Testis (tissue), 3 donors: ENCODE data around the gene CCNC. TPM values are rescaled to one million over a fixed set of nuclear protein-coding genes. Genes with fewer than 3 reads are reported as not detected.
"Not testable (repeated sequence)": the region's sequence is repeated elsewhere in the genome, so short reads cannot be mapped to it uniquely, and the experiment has no call there.

ENCODE experiments used
- DNase-seq: peaks from one replicate; pipeline ENCODE4 v3.0.0-alpha.2; 2019
- H3K27ac ChIP-seq, 2 donors: fragments of 200-600 bp; sonication (generic); one replicate each; pipeline ENCODE4 v1.5.1; 2019
- H3K27me3 ChIP-seq: fragments of 200-600 bp; sonication (generic); one replicate; pipeline ENCODE4 v1.5.1; 2019
- H3K36me3 ChIP-seq: fragments of 200-600 bp; sonication (generic); one replicate; pipeline ENCODE4 v1.5.1; 2017; ENCODE audit warnings: low read depth; ENCODE audit errors: missing control alignments
- H3K4me1 ChIP-seq: fragments of 200-600 bp; sonication (generic); one replicate; pipeline ENCODE4 v1.5.1; 2019
- H3K4me3 ChIP-seq, 2 donors: fragments of 200-600 bp; sonication (generic); one replicate each; pipeline ENCODE4 v1.5.1; 2017 to 2019
- H3K9me3 ChIP-seq: fragments of 200-600 bp; sonication (generic); one replicate; pipeline ENCODE4 v1.5.1; 2017
- POLR2A ChIP-seq: fragments of 450-650 bp; IDR thresholded peaks from one replicate; pipeline ENCODE4 v1.6.1; 2017; ENCODE audit warnings: antibody characterized with exemption, mild to moderate bottlenecking, moderate library complexity
- WGBS, 2 donors: methylation state at CpG; one replicate each; pipeline ENCODE4 v1.1.5; 2018; 5-methylcytosine and 5-hydroxymethylcytosine counted together
- intact Hi-C: fragments of 100-400 bp; cut with DNase I; formaldehyde crosslinking; loops from one replicate; pipeline ENCODE4 v1.15.1; 2023; ENCODE audit warnings: low total_unique reads
- polyA plus RNA-seq: library from polyadenylated mRNA; stranded (reverse); fragments of 350-450 nt; fragmentation: Illumina TruSeq; extraction: RNeasy Lipid Tissue Mini Kit (QIAGEN cat#74804); gene quantifications from one replicate; pipeline ENCODE4 v1.2.3, GENCODE V29; 2014; ENCODE audit warnings: low read depth, low replicate concordance; ENCODE audit not compliant: insufficient read depth
- total RNA-seq, 2 donors: library from RNA; depleted of rRNA; stranded (reverse); fragments of >200 nt; gene quantifications; one replicate each; pipeline ENCODE4 v1.2.3, GENCODE V29; 2016
- TF ChIP-seq, protein P1 (sequence below), 3 experiments: fragments of 450-650 bp in 2 of 3; fragments of 200-600 bp in 1 of 3; sonication (generic) in 1 of 3; IDR thresholded peaks; one replicate each; pipeline ENCODE4 v1.5.1; 2016 to 2019; ENCODE audit warnings: antibody characterized with exemption in 3 of 3, mild to moderate bottlenecking in 2 of 3, moderate library complexity in 1 of 3

Gene CCNC
- total and polyA plus RNA-seq, 3 donors from 2014 or later = 22.6 to 27.8 (median 26.3) TPM

DNA sequence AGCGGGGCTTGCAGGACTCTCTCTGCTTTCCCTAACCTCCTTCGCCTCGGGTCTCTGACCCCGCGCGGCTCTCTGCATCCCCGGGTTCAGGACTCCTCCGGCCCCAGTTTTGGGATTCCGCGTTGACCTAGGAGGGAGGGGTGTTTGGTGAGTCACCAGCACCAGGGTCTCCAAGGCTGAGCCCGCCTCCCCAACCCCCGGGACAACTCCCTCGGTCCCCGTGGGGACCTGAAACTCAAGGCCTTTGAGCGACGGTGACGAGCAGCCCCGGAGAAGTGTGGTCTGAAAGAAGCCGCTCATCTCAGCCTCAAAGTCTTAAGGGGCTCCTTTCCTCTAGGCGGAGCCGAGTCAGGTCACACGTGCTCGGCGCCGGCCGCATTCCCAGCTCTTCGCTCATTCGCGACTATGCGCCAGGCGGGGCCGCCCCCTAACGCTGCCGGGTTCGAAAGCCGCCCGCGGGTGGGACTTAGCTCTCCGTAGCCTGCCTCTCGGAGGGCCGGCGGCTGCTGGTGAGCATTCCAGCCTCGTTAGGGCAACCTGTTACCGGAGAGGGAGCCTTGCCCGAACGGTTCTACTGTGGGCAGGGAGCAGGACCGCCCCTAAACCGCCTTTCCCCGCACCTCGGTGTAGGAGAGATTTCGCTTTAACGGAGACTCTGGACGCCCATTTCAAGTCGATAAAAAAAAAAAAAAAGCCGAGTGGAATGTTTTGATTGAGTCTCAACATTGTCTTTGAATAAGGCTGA is 35.1 kb upstream of the CCNC start:
- no peaks in the 10 kb centered on the region for H3K27me3 ChIP-seq
- H3K36me3 ChIP-seq = no peaks in the 10 kb centered on the region
- no peak for DNase-seq
- intact Hi-C loops = no loop called here
- peak overlapping the region in 1 of 2 donors; percentile 27 for H3K4me3 ChIP-seq
- no peaks in the 10 kb centered on the region for H3K9me3 ChIP-seq
- H3K4me1 ChIP-seq = peaks cover 7% of the 10 kb centered on the region
- H3K27ac ChIP-seq = no peak overlapping the region
- TF ChIP-seq, protein P1, sequence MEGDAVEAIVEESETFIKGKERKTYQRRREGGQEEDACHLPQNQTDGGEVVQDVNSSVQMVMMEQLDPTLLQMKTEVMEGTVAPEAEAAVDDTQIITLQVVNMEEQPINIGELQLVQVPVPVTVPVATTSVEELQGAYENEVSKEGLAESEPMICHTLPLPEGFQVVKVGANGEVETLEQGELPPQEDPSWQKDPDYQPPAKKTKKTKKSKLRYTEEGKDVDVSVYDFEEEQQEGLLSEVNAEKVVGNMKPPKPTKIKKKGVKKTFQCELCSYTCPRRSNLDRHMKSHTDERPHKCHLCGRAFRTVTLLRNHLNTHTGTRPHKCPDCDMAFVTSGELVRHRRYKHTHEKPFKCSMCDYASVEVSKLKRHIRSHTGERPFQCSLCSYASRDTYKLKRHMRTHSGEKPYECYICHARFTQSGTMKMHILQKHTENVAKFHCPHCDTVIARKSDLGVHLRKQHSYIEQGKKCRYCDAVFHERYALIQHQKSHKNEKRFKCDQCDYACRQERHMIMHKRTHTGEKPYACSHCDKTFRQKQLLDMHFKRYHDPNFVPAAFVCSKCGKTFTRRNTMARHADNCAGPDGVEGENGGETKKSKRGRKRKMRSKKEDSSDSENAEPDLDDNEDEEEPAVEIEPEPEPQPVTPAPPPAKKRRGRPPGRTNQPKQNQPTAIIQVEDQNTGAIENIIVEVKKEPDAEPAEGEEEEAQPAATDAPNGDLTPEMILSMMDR (IDR thresholded peaks at IDR 0.05) = no peak
- no peak for TF ChIP-seq POLR2A
- WGBS, 2 donors = 3% methylated on average over 17 to 52 of the region's 55 CpGs

DNA sequence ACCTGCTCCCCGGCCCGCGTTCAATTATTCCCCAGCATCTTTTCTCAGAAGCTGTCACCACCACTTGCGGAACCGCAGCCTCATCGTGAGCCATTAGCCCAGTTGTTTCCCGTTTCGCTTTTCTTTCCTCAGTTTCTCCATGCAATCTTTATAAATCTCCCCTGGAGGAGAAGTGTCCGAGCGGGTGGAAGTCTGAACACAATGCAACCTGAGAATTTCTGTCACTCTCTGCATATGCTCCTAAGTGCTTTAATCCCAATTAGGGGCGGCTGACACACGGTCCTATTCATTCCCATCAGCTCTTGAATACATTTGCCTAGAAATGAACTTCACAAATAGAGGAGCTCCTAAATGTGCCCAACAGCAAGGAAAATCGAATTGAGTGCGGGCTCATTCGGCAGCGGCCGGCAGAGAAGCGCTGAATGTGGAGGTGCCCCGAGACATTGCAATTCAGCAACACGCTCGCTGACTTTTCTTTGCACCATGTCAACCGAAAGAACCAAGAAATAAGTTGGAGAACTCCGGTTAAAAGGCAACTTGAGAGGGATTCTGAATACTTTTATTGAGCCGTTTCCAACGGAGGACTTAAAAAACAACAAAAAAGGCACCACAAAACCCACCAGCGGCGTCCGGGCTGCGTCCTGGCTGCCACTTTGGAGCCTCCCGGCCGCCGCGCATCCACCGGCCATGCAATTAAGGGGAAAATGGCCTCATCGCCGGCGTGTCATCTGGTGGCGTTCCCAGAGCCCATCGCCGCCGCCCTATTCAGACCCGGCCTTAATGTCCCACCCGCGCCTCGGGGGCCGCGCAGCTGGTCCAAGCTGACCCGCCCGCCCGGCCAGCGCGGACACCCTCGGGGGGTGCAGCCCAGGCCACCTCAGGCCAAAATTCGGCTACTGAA is 34.3 kb upstream of the CCNC start:
- DNase-seq = no peak
- intact Hi-C loops = no loop called here
- Histone ChIP-seq H3K36me3 (no peaks in the 10 kb centered on the region), H3K4me1 (peaks cover 7% of the 10 kb centered on the region), H3K4me3 (peak overlapping the region in 1 of 2 donors; percentile 27), H3K27ac (no peak overlapping the region), H3K9me3 (no peaks in the 10 kb centered on the region), H3K27me3 (no peaks in the 10 kb centered on the region)
- TF ChIP-seq POLR2A = no peak
- TF ChIP-seq, protein P1 (IDR thresholded peaks at IDR 0.05) = no peak
- WGBS, 2 donors = 7 to 8% methylated on average over 35 to 49 of the region's 54 CpGs

DNA sequence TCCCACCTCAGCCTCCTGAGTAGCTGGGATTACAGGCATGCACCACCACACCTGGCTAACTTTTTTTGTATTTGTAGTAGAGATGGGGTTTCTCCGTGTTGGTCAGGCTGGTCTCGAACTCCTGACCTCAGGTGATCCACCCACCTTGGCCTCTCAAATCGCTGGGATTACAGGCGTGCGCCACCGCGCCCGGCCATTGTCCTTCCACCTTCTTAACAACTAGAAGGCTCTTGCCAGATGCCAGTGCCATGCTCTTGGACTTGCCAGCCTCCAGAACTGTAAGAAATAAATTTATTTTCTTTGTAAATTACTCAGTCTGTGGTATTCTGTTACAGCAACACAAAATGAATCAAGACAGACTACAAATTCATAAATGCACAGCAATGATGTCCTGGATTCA is 26.2 kb upstream of the CCNC start:
- DNase-seq, H3K36me3 ChIP-seq, H3K4me1 ChIP-seq, intact Hi-C loops, H3K27me3 ChIP-seq, H3K4me3 ChIP-seq, H3K9me3 ChIP-seq, H3K27ac ChIP-seq: not testable (repeated sequence)
- WGBS, 2 donors = 77 to 90% methylated on average over 8 of the region's 8 CpGs

DNA sequence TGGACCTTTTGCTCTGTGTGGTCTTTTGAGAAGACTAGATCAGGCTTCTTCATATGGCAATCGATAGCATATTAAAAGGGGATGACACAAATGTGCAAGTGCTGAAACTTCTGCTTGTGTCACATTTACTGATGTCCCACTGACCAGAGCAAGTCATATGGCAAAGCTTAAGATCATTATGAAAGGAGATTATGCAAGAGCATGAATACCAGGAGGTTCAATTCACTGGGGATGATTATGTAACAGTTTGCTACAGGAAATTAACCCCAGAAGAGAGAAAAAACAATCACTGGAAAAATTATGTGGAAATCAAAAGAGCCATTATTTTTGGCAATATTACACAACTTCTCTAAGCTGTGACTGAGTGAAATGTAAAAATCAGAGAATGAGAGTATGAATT is 24.4 kb upstream of the CCNC start:
- peaks cover 14% of the 10 kb centered on the region for H3K4me1 ChIP-seq
- H3K36me3 ChIP-seq = no peaks in the 10 kb centered on the region
- no peaks in the 10 kb centered on the region for H3K9me3 ChIP-seq
- no peaks in the 10 kb centered on the region for H3K27me3 ChIP-seq
- TF ChIP-seq, protein P1 (IDR thresholded peaks at IDR 0.05) = no peak
- no peak for TF ChIP-seq POLR2A
- DNase-seq = no peak
- intact Hi-C loops = no loop called here
- WGBS, 2 donors = 34 to 48% methylated on average over 1 of the region's 1 CpG
- H3K27ac ChIP-seq = no peak overlapping the region
- no peak overlapping the region for H3K4me3 ChIP-seq

DNA sequence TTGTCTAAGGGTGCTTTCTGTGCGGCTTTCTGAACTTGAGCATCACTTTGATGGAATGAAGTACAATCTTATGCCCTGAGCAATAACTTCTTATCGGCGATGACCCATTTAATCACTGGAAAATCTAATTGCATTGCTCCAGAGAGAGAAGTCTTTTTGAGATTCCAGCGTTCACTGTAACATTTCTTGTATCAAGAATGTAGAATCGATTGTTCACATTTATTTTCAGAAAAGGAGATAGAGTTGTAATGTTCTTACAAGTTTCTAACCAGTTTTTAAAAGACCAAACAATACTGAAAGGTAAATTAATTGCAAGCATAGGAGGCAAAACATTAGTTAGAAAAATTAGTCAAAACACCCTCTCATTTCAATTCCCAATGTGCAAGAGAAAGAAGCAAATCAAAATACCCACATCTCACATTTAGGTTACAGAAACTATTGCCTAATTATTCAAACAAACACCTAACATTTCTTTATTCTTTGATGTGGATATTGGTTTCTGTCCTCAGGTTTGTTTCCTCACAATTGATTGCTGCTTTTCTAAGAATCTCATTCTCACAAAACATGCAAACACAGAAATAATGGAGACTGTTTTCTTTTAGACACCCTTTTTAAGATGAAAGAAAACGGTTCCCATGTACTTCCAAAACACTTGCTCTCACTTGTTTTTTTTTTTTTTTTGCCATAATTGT is 23.4 kb upstream of the CCNC start:
- Histone ChIP-seq H3K9me3 (no peaks in the 10 kb centered on the region), H3K4me3 (no peak overlapping the region), H3K4me1 (peaks cover 14% of the 10 kb centered on the region), H3K27ac (no peak overlapping the region), H3K36me3 (no peaks in the 10 kb centered on the region), H3K27me3 (no peaks in the 10 kb centered on the region)
- TF ChIP-seq, protein P1 (IDR thresholded peaks at IDR 0.05) = no peak
- TF ChIP-seq POLR2A = no peak
- no peak for DNase-seq
- intact Hi-C loops = no loop called here
- WGBS, 2 donors = 24 to 37% methylated on average over 6 of the region's 6 CpGs
